OCI-LY7 (cell line): Measurements from ENCODE around the gene NES.

Experiments
- CTCF ChIP-seq: fragments of 200-600 bp; sonication (generic); conservative IDR thresholded peaks from 2 replicates; pipeline ENCODE4 v1.5.1; 2014; ENCODE audit warnings: mild to moderate bottlenecking, antibody characterized with exemption, low read length, moderate library complexity, mixed read lengths
- EZH2phosphoT487 ChIP-seq: fragments of 200-600 bp; sonication (generic); IDR thresholded peaks from 2 replicates; pipeline ENCODE4 v1.6.1; 2018; ENCODE audit warnings: low read depth, borderline replicate concordance, mild to moderate bottlenecking, mixed run types, antibody characterized with exemption, low read length, moderate library complexity, mixed read lengths

GRCh38 chr1:156704166-156704711 lies 27.0 kb upstream of the NES start:
- no peak for TF ChIP-seq CTCF
- TF ChIP-seq EZH2phosphoT487, result no peak
